Neural cell (in vitro differentiated cells): ENCODE measurements around the gene CRYGN. TPM values are rescaled to one million over a fixed set of nuclear protein-coding genes. Genes with fewer than 3 reads are reported as not detected.

Source experiments
- H2AFZ ChIP-seq: fragments of 200-600, 300-800 bp; sonication (generic), shearing (Covaris generic); 2 replicates; pipeline ENCODE4 v1.6.0; 2014; ENCODE audit warnings: low read depth, mild to moderate bottlenecking, antibody characterized with exemption, low read length, moderate library complexity
- H3F3A ChIP-seq: fragments of 200-600 bp; shearing (Covaris generic); 2 replicates; pipeline ENCODE4 v1.6.1; 2016; ENCODE audit warnings: mild to moderate bottlenecking, moderate library complexity, mixed read lengths, antibody characterized with exemption, low read length; ENCODE audit not compliant: insufficient read depth, poor library complexity, severe bottlenecking
- H3K27ac ChIP-seq: fragments of 200-600, 300-800 bp; sonication (generic), shearing (Covaris generic); 2 replicates; pipeline ENCODE4 v1.5.1; 2014; ENCODE audit warnings: mild to moderate bottlenecking, low read length, moderate library complexity
- H3K27me3 ChIP-seq: fragments of 300-800, 200-600 bp; sonication (generic), shearing (Covaris generic); 2 replicates; pipeline ENCODE4 v1.6.0; 2014; ENCODE audit warnings: mild to moderate bottlenecking, low read depth, low read length, moderate library complexity; ENCODE audit not compliant: insufficient read depth
- H3K36me3 ChIP-seq: fragments of 300-800, 200-600 bp; sonication (generic), shearing (Covaris generic); 2 replicates; pipeline ENCODE4 v1.5.1; 2014; ENCODE audit warnings: mild to moderate bottlenecking, antibody characterized with exemption, low read length, moderate library complexity; ENCODE audit not compliant: insufficient read depth
- H3K4me2 ChIP-seq: fragments of 300-800, 200-600 bp; sonication (generic), shearing (Covaris generic); 2 replicates; pipeline ENCODE4 v1.6.0; 2014; ENCODE audit warnings: mild to moderate bottlenecking, low read length
- H3K4me3 ChIP-seq: fragments of 300-800, 200-600 bp; sonication (generic), shearing (Covaris generic); 2 replicates; pipeline ENCODE4 v1.5.1; 2014; ENCODE audit warnings: mild to moderate bottlenecking, low read length, moderate library complexity
- H3K79me2 ChIP-seq: fragments of 200-600 bp; shearing (Covaris generic); replicated peaks from 2 replicates; pipeline ENCODE4 v1.6.0; 2014; ENCODE audit warnings: mild to moderate bottlenecking, low read length, moderate library complexity; ENCODE audit not compliant: insufficient read depth
- H3K9ac ChIP-seq: fragments of 300-800, 200-600 bp; sonication (generic), shearing (Covaris generic); 2 replicates; pipeline ENCODE4 v1.6.1; 2016; ENCODE audit warnings: mild to moderate bottlenecking, low read length, mixed read lengths
- H3K9me2 ChIP-seq: fragments of 200-600 bp; shearing (Covaris generic); 2 replicates; pipeline ENCODE4 v1.6.1; 2016; ENCODE audit warnings: mild to moderate bottlenecking, low read length, mixed read lengths; ENCODE audit not compliant: insufficient read depth
- H3K9me3 ChIP-seq: fragments of 200-600, 300-800 bp; sonication (generic), shearing (Covaris generic); 2 replicates; pipeline ENCODE4 v1.6.1; 2016; ENCODE audit warnings: mild to moderate bottlenecking, mixed run types, low read length, moderate library complexity, mixed read lengths
- H4K20me1 ChIP-seq: fragments of 200-600 bp; shearing (Covaris generic); 2 replicates; pipeline ENCODE4 v1.6.1; 2016; ENCODE audit warnings: mild to moderate bottlenecking, mixed run types; ENCODE audit not compliant: insufficient read depth
- EP300 ChIP-seq: fragments of 450-650 bp; conservative IDR thresholded peaks from 2 replicates; pipeline ENCODE4 v1.6.1; 2014; ENCODE audit warnings: antibody characterized with exemption, mild to moderate bottlenecking, moderate library complexity; ENCODE audit not compliant: poor library complexity, severe bottlenecking
- EZH2 ChIP-seq: fragments of 200-600, 300-800 bp; shearing (Covaris generic), sonication (generic); IDR thresholded peaks from 2 replicates; pipeline ENCODE4 v1.6.1; 2014; ENCODE audit warnings: antibody characterized with exemption, low read length, borderline replicate concordance, mild to moderate bottlenecking; ENCODE audit not compliant: insufficient read depth, poor library complexity, severe bottlenecking
- MXI1 ChIP-seq: fragments of 450-650 bp; conservative IDR thresholded peaks from 2 replicates; pipeline ENCODE4 v1.6.1; 2014; ENCODE audit warnings: antibody characterized with exemption, mild to moderate bottlenecking; ENCODE audit not compliant: poor library complexity, severe bottlenecking
- POLR2AphosphoS5 ChIP-seq: IDR thresholded peaks from 2 replicates; pipeline ENCODE4 v1.6.1; 2012
- RAD21 ChIP-seq: fragments of 450-650 bp; conservative IDR thresholded peaks from 2 replicates; pipeline ENCODE4 v1.6.1; 2014; ENCODE audit warnings: antibody characterized with exemption, mild to moderate bottlenecking, moderate library complexity
- SMC3 ChIP-seq: fragments of 450-650 bp; conservative IDR thresholded peaks from 2 replicates; pipeline ENCODE4 v1.6.1; 2014; ENCODE audit warnings: antibody characterized with exemption, mild to moderate bottlenecking, moderate library complexity; ENCODE audit not compliant: poor library complexity
- TAF1 ChIP-seq: IDR thresholded peaks from 2 replicates; pipeline ENCODE4 v1.6.1; 2012; ENCODE audit warnings: low read depth
- polyA plus RNA-seq: library from polyadenylated mRNA; depleted of rRNA; stranded (reverse); fragments of >200 nt; gene quantifications from 2 replicates; pipeline ENCODE4 v1.2.3, GENCODE V29; 2014
- TF ChIP-seq, protein P1 (sequence below): fragments of 450-650 bp; IDR thresholded peaks from 2 replicates; pipeline ENCODE4 v1.5.1; 2014; ENCODE audit warnings: antibody characterized with exemption, mild to moderate bottlenecking, moderate library complexity; ENCODE audit not compliant: poor library complexity, severe bottlenecking
- TF ChIP-seq, protein P2 (sequence below): IDR thresholded peaks from 2 replicates; pipeline ENCODE4 v1.6.1; 2012; ENCODE audit warnings: borderline replicate concordance

The CRYGN gene
- polyA plus RNA-seq, 1 donor from 2014 or later: not detected

GRCh38 chr7:151422212-151422611 is 17.7 kb downstream of the CRYGN start:
- Histone ChIP-seq H3K27me3 (no peaks in the 10 kb centered on the region), H3K27ac (no peak overlapping the region), H3K9me3 (peaks cover under 1% of the 10 kb centered on the region), H3K9me2 (no peaks in the 10 kb centered on the region), H3F3A (no peaks in the 10 kb centered on the region), H3K79me2 (no peaks in the 10 kb centered on the region), H3K4me3 (no peak overlapping the region), H2AFZ (no peak overlapping the region), H3K4me2 (no peak overlapping the region), H3K9ac (no peak overlapping the region), H4K20me1 (no peaks in the 10 kb centered on the region), H3K36me3 (no peaks in the 10 kb centered on the region)
- TF ChIP-seq RAD21 (no peak), MXI1 (no peak), EZH2 (no peak), POLR2AphosphoS5 (no peak), EP300 (no peak), SMC3 (no peak), TAF1 (no peak)
- TF ChIP-seq, protein P1, sequence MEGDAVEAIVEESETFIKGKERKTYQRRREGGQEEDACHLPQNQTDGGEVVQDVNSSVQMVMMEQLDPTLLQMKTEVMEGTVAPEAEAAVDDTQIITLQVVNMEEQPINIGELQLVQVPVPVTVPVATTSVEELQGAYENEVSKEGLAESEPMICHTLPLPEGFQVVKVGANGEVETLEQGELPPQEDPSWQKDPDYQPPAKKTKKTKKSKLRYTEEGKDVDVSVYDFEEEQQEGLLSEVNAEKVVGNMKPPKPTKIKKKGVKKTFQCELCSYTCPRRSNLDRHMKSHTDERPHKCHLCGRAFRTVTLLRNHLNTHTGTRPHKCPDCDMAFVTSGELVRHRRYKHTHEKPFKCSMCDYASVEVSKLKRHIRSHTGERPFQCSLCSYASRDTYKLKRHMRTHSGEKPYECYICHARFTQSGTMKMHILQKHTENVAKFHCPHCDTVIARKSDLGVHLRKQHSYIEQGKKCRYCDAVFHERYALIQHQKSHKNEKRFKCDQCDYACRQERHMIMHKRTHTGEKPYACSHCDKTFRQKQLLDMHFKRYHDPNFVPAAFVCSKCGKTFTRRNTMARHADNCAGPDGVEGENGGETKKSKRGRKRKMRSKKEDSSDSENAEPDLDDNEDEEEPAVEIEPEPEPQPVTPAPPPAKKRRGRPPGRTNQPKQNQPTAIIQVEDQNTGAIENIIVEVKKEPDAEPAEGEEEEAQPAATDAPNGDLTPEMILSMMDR: no peak
- TF ChIP-seq, protein P2, sequence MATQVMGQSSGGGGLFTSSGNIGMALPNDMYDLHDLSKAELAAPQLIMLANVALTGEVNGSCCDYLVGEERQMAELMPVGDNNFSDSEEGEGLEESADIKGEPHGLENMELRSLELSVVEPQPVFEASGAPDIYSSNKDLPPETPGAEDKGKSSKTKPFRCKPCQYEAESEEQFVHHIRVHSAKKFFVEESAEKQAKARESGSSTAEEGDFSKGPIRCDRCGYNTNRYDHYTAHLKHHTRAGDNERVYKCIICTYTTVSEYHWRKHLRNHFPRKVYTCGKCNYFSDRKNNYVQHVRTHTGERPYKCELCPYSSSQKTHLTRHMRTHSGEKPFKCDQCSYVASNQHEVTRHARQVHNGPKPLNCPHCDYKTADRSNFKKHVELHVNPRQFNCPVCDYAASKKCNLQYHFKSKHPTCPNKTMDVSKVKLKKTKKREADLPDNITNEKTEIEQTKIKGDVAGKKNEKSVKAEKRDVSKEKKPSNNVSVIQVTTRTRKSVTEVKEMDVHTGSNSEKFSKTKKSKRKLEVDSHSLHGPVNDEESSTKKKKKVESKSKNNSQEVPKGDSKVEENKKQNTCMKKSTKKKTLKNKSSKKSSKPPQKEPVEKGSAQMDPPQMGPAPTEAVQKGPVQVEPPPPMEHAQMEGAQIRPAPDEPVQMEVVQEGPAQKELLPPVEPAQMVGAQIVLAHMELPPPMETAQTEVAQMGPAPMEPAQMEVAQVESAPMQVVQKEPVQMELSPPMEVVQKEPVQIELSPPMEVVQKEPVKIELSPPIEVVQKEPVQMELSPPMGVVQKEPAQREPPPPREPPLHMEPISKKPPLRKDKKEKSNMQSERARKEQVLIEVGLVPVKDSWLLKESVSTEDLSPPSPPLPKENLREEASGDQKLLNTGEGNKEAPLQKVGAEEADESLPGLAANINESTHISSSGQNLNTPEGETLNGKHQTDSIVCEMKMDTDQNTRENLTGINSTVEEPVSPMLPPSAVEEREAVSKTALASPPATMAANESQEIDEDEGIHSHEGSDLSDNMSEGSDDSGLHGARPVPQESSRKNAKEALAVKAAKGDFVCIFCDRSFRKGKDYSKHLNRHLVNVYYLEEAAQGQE: no peak

- H2AFZ ChIP-seq: no peak overlapping the region
- no peaks in the 10 kb centered on the region for H4K20me1 ChIP-seq
- H3K36me3 ChIP-seq: no peaks in the 10 kb centered on the region
- H3K4me2 ChIP-seq: no peak overlapping the region
- H3K9me2 ChIP-seq: no peaks in the 10 kb centered on the region
- no peaks in the 10 kb centered on the region for H3K79me2 ChIP-seq
- no peak overlapping the region for H3K27ac ChIP-seq
- no peak overlapping the region for H3K4me3 ChIP-seq
- H3F3A ChIP-seq: no peaks in the 10 kb centered on the region
- H3K9me3 ChIP-seq: no peaks in the 10 kb centered on the region
- no peak overlapping the region for H3K9ac ChIP-seq
- TF ChIP-seq POLR2AphosphoS5 (no peak), SMC3 (no peak), EP300 (no peak), EZH2 (no peak), MXI1 (no peak), TAF1 (no peak), RAD21 (no peak)
- TF ChIP-seq, protein P1: no peak
- TF ChIP-seq, protein P2: no peak
- no peaks in the 10 kb centered on the region for H3K27me3 ChIP-seq
Measured at GRCh38 chr7:151420144-151420543, 19.8 kb downstream of the CRYGN start.
